Stimulated activated CD8-positive, alpha-beta memory T cell treated with anti-CD3 and anti-CD28 coated beads, Interleukin-7, amount 100 ng/mL, for 24 hours (primary cell): ENCODE measurements around the gene SCUBE2.
"Not testable (repeated sequence)": the region's sequence is repeated elsewhere in the genome, so short reads cannot be mapped to it uniquely, and the experiment has no call there.

Experiments
- DNase-seq: peaks from one replicate; pipeline ENCODE4 v3.0.0-alpha.2; 2020; ENCODE audit warnings: low read depth

The SCUBE2 gene

GRCh38 chr11:9040410-9040809 is 51.0 kb downstream of the SCUBE2 start:
- no peak for DNase-seq

GRCh38 chr11:9039863-9040262 is 51.5 kb downstream of the SCUBE2 start:
- DNase-seq: no peak

- no peak for DNase-seq
Observed at GRCh38 chr11:9039198-9039597, 52.2 kb downstream of the SCUBE2 start.

- DNase-seq: no peak
Observed at GRCh38 chr11:9038541-9038940, 52.9 kb downstream of the SCUBE2 start.

- no peak for DNase-seq
Observed at GRCh38 chr11:9037963-9038362, 53.4 kb downstream of the SCUBE2 start.

- no peak for DNase-seq
Observed at GRCh38 chr11:9037046-9037780, 54.2 kb downstream of the SCUBE2 start.

GRCh38 chr11:9030601-9031000 is 60.8 kb downstream of the SCUBE2 start:
- DNase-seq: no peak

GRCh38 chr11:9029422-9029821 is 62.0 kb downstream of the SCUBE2 start:
- DNase-seq: no peak

GRCh38 chr11:9028581-9028980 is 62.8 kb downstream of the SCUBE2 start:
- no peak for DNase-seq

GRCh38 chr11:9025101-9025850 is 66.1 kb downstream of the SCUBE2 start:
- DNase-seq: no peak

- no peak for DNase-seq
Observed at GRCh38 chr11:9022961-9023680, 68.3 kb downstream of the SCUBE2 start.

GRCh38 chr11:9020916-9021315 is 70.5 kb downstream of the SCUBE2 start:
- no peak for DNase-seq

- DNase-seq: no peak
Observed at GRCh38 chr11:9019861-9020260, 71.5 kb downstream of the SCUBE2 start.

GRCh38 chr11:9017773-9018172 is 73.6 kb downstream of the SCUBE2 start:
- DNase-seq: no peak

- DNase-seq: no peak
Observed at GRCh38 chr11:9016916-9017642, 74.3 kb downstream of the SCUBE2 start.

GRCh38 chr11:9015677-9016076 is 75.7 kb downstream of the SCUBE2 start:
- no peak for DNase-seq

- no peak for DNase-seq
Observed at GRCh38 chr11:9014826-9015225, 76.6 kb downstream of the SCUBE2 start.

GRCh38 chr11:9013373-9013772 is 78.0 kb downstream of the SCUBE2 start:
- DNase-seq: no peak

GRCh38 chr11:9009538-9009937 is 81.9 kb downstream of the SCUBE2 start:
- DNase-seq: not testable (repeated sequence)

- no peak for DNase-seq
Observed at GRCh38 chr11:9008661-9009060, 82.7 kb downstream of the SCUBE2 start.

- DNase-seq: no peak
Observed at GRCh38 chr11:9008011-9008550, 83.3 kb downstream of the SCUBE2 start.

- DNase-seq: no peak
Observed at GRCh38 chr11:9005087-9005486, 86.3 kb downstream of the SCUBE2 start.
